Lower leg skin (tissue), 3 donors: Measurements from ENCODE around the gene BRD1.

ENCODE experiments used
- CTCF ChIP-seq, 3 donors: fragments of 450-650 bp; IDR thresholded peaks; one replicate each; pipeline ENCODE4 v1.5.1; 2016; ENCODE audit warnings: antibody characterized with exemption in 3 of 3, mild to moderate bottlenecking in 3 of 3, moderate library complexity in 2 of 3
- POLR2A ChIP-seq, 2 donors: fragments of 450-650 bp; IDR thresholded peaks; one replicate each; pipeline ENCODE4 v1.6.1; 2016 to 2017; ENCODE audit warnings: antibody characterized with exemption in 2 of 2, mild to moderate bottlenecking in 1 of 2, moderate library complexity in 1 of 2

- TF ChIP-seq CTCF (IDR thresholded peaks at IDR 0.05) (no peak), POLR2A (IDR thresholded peaks at IDR 0.05) (no peak)
Measured at GRCh38 chr22:49769691-49770546, 57.8 kb downstream of the BRD1 start.
